ENCODE data around the gene CHAD.

DNA sequence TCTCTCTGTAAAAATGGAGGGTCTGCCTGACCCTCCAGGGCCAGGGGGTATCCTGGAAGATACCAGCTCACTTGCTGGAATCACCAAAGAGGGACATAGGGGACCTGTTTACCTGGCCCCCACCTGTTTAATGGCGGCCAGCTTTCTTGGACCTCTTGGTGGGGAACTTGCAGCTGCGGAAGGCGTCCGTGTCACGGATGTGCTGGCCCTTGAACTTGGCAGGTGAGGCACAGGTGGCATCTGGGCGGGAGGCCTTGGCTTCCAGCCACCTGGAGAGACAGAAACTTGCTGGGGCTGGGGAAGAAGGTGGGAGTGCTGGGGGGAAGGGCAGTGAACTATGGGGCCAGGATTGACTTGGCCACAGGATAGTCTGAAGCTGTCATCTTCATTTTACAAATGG is 3.5 kb downstream of the CHAD start:
- TF ChIP-seq HOXD13 (CRISPR knock-in tag; IDR thresholded peaks at IDR 0.05; ENCODE audit: borderline replicate concordance) (no peak), ZNF274 (IDR thresholded peaks at IDR 0.05; ENCODE audit: low read length) (no peak), ZNF274 (tag by site-specific recombination; IDR thresholded peaks at IDR 0.05; ENCODE audit: borderline replicate concordance) (no peak), ZNF549 (tag by site-specific recombination; IDR thresholded peaks at IDR 0.05) (no peak), REST (tag by site-specific recombination; IDR thresholded peaks at IDR 0.05) (no peak), SETDB1 (IDR thresholded peaks at IDR 0.05; ENCODE audit: insufficient read length, low read length) (no peak), KLF8 (tag by site-specific recombination; IDR thresholded peaks at IDR 0.05) (no peak), CTCF (tag by site-specific recombination; IDR thresholded peaks at IDR 0.05) (no peak), ZBTB7A (tag by site-specific recombination; IDR thresholded peaks at IDR 0.05; ENCODE audit: low read depth) (no peak)
